Stimulated activated CD4-positive, alpha-beta T cell treated with anti-CD3 and anti-CD28 coated beads, Interleukin-15, amount 100 ng/mL, for 1 hour (primary cell): ENCODE results near the gene SMARCB1.

ENCODE experiments used
- DNase-seq, 2 donors: peaks; one replicate each; pipeline ENCODE4 v3.0.0-alpha.2; 2020; ENCODE audit warnings: low read depth in 1 of 2, low spot score in 1 of 2

Gene SMARCB1

GRCh38 chr22:23829845-23830372, 43.1 kb downstream of the SMARCB1 start:
- DNase-seq = no peak

GRCh38 chr22:23831261-23831660, 44.5 kb downstream of the SMARCB1 start:
- no peak for DNase-seq

DNA sequence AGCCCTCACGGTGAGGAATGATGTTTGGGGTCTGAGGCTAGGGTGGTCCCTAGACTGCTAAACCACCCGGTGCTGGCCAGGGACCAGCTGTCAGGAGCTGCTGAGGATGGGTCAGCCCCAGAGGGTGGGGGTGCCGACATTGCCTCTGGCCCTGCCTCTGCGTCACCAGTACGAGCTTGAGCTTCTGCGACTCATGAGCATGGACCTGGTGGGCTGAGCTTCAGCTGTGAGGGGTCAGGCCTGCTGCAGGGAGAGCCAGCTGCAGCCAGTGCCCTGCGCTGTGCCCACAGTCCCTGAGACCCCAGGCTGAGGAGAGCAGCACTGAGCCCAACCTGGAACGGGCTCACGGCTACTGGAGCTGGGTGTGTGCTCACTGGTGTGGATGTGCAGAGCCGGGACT, 45.0 kb downstream of the SMARCB1 start:
- DNase-seq = no peak

DNA sequence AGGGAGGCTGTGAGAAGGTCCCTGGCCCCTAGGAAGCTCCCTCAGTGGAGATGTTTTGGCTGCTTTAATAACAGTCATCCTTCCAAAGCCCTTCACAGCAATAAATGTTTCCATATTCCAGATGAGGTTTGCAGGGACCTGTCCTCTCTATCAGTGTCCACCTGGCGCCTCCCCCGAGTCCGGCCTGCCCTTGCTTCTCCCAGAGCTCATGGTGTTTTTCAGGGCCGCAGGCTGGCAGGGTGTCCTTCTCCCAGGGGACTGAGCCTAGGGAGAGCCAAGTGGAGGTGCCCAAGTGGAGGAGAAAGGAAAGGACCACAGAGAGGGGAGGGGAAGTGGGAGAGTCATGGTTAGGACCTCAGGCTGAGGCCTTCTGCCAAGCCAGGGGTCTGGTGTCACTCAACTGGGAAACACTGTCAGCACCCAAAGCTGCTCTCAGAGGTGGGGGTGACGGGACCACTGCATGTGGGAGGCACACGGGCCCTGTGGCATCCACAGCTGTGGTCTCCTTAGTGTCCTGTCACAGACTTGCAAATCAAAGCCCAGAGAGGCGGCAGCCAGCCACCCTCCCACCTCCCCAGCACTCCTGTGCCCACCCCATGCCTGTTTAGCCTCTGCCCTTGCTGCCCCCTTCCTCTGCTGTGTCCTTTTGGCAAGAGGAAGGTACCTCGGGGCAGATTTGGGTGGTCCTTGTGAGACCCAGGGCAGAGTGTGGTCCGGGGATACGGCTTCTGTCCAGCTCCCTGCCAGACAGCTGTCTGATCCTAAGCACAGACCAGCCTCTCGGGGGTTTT, 45.7 kb downstream of the SMARCB1 start:
- no peak for DNase-seq

DNA sequence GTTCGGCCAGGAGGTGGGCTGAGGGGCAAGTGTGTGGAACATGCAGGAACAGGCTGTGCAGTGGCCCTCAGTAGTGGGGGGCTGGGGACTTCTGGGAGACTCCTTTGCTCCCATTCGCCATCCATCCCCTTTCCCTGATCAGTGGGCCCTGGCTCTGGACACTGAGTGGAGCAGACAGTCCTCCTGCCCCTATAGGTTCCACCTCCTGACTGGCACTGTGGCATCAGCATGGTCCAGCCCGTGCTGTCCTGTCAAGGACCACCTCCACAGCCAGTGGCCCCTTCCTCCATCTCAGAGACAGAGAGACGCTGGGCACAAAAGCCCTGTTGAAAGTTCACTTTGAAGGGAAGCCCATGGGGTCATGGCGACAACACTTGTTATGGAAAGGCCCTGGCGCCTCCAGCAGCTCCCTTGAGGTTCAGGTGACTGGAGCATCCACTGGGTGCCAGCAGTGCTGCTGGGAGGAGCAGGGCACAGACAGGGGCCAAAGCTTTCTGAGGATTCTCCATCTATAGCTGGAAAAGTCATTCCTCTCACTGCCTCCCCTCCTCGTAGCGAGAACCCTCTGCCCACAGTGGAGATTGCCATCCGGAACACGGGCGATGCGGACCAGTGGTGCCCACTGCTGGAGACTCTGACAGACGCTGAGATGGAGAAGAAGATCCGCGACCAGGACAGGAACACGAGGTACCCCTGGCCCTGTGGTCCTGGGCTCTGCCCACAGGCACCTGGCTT, 46.4 kb downstream of the SMARCB1 start:
- no peak for DNase-seq

GRCh38 chr22:23833911-23834317, 47.1 kb downstream of the SMARCB1 start:
- no peak for DNase-seq

DNA sequence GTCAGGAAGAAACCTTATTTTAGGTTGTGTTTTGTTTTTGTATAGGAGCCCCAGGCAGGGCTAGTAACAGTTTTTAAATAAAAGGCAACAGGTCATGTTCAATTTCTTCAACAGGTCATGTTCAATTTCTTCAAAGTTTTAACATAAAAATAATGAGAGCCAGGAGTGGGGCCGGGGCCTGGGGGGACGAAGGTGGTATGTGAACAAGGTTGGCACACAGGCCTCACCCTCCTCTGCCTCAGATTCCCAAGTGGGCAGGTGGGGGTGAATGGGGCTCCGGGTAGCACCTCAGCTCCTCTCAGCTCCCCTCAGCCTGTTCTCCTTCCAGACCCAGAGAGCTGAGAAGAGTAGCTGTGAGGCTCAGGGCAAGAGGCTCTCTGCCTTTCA, 47.6 kb downstream of the SMARCB1 start:
- no peak for DNase-seq

- DNase-seq = no peak
These were observed 48.2 kb downstream of the SMARCB1 start for GRCh38 chr22:23834793-23835483.

GRCh38 chr22:23835484-23836144, 48.8 kb downstream of the SMARCB1 start:
- DNase-seq = no peak

- DNase-seq = no peak
These were observed 49.5 kb downstream of the SMARCB1 start for GRCh38 chr22:23836281-23836680.

- no peak for DNase-seq
These were observed 50.1 kb downstream of the SMARCB1 start for GRCh38 chr22:23836692-23837495.

DNA sequence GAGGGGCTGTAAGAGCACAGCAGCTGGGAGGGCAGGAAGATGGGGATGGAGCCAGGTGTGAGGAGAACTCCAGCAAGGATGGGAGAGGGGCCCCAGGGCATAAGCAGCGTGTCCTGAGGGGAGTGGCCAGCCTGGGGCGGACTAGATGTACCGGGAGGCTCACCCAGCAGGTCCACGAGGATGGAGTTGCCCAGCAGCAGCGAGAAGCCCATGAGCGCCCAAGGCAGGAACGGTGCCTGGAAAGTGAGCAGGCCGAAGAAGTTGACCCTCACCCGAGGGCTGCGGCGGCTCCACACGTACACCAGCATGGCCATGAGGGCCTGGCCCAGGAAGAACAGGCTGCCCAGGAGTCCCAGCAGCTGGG, 50.7 kb downstream of the SMARCB1 start:
- no peak for DNase-seq

- no peak for DNase-seq
These were observed 51.3 kb downstream of the SMARCB1 start for GRCh38 chr22:23837911-23838680.

- peak; percentile 86 for DNase-seq
These were observed 52.1 kb downstream of the SMARCB1 start, which contains the start of gene DERL3 for GRCh38 chr22:23838681-23839468. Gene DERL3, minus strand, starts transcription at chr22:23839006. Its CDS starts 19 bp downstream, at chr22:23838987.

GRCh38 chr22:23840026-23840425, 53.3 kb downstream of the SMARCB1 start:
- no peak for DNase-seq

GRCh38 chr22:23841292-23841691, 54.5 kb downstream of the SMARCB1 start:
- no peak for DNase-seq

- DNase-seq = no peak
These were observed 55.1 kb downstream of the SMARCB1 start for GRCh38 chr22:23841736-23842445.

DNA sequence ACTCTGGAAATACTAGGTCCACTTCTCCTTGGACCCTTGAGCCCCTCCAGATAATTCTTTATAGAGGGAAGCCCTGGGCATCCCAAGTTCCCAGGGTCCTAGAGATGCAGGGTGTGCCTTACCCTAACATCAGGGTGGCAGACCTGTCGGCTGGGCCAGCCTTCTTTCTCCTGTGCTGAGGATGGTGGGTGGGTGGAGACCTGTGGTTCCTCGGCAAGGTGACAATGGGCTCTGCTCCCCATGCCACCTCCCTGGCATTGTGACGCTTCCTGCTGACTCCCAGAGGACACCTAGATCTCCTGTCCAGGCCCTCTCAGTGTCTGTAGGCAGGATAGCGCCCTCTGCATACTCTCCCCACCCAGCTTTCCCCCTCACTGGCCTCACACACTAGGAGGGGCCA, 55.8 kb downstream of the SMARCB1 start:
- no peak for DNase-seq
